PC-9 (cell line): ENCODE results near the gene BCL2L11.

ENCODE experiments used
- EZH2 ChIP-seq: fragments of 200-600 bp; sonication (generic); IDR thresholded peaks from 2 replicates; pipeline ENCODE4 v1.8.0; 2017; ENCODE audit warnings: antibody characterized with exemption, low read depth
- TF ChIP-seq, protein P1 (sequence below): fragments of 200-600 bp; sonication (generic); conservative IDR thresholded peaks from 2 replicates; pipeline ENCODE4 v1.6.1; 2017; ENCODE audit warnings: mixed run types, antibody characterized with exemption, mild to moderate bottlenecking, moderate library complexity

DNA sequence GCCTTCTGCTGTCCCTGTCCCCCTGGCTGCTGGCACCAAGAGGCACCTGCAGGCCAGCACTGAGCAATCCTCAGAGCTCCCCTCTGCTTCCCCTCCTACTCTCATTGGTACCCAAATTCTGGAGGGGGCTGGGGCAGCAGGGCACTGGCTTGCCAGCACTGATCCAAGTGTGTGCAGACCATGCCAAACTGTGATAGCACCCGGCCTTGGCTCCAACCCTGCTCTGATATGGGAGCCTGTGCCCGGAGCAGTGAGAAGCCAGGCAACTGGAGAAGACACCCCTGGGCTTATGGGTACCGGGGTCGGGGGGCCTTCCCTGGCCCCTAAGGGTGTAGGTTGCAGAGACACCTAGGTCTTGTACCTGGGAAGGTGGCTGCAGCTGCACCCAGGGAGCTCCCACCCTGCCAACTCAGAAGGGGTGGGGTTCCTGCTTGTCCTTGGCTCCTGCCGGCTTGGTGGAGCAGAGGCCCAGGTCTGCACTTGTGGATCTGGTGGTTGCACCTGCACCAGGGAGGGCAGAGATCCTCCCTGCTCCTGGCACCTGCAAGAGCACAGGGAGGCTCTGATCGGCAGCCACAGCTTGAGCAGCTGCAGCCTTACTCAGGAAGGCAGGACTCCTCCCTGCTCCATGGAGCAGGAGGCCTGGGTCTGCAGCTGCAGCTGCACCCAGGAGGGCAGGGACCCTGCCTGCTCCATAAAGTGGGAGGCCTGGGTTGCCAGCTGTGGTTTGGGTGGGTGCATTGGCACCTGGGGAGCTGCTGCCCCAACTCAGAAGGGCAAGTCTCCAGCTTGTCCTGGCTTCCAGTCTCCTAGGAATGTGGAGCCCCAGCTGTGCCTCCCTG lies 96.3 kb downstream of the BCL2L11 start:
- no peak for TF ChIP-seq EZH2
- TF ChIP-seq, protein P1, sequence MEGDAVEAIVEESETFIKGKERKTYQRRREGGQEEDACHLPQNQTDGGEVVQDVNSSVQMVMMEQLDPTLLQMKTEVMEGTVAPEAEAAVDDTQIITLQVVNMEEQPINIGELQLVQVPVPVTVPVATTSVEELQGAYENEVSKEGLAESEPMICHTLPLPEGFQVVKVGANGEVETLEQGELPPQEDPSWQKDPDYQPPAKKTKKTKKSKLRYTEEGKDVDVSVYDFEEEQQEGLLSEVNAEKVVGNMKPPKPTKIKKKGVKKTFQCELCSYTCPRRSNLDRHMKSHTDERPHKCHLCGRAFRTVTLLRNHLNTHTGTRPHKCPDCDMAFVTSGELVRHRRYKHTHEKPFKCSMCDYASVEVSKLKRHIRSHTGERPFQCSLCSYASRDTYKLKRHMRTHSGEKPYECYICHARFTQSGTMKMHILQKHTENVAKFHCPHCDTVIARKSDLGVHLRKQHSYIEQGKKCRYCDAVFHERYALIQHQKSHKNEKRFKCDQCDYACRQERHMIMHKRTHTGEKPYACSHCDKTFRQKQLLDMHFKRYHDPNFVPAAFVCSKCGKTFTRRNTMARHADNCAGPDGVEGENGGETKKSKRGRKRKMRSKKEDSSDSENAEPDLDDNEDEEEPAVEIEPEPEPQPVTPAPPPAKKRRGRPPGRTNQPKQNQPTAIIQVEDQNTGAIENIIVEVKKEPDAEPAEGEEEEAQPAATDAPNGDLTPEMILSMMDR: no peak
